Calu3 (cell line): ENCODE results near the gene NEUROD2. TPM values are rescaled to one million over a fixed set of nuclear protein-coding genes. Genes with fewer than 3 reads are reported as not detected.
"Not testable (repeated sequence)": the region's sequence is repeated elsewhere in the genome, so short reads cannot be mapped to it uniquely, and the experiment has no call there.

Experiments used
- BruUV-seq: library from RNA; stranded (reverse); fragments of 400-500 nt; replicated peaks from 2 replicates; lab custom pipeline; 2021; lab: Mats Ljungman, UMichigan
- CTCF ChIA-PET: fragments of 300-600 bp; sonication (Branson Sonifier 250); formaldehyde crosslinking; loops from one replicate; lab custom pipeline; 2022; ENCODE audit warnings: antibody characterized with exemption; lab: Charles Lee
- DNase-seq: peaks from one replicate; pipeline ENCODE4 v3.0.0; 2022
- H3K27ac Mint-ChIP-seq: one replicate; pipeline ENCODE4 v1.8.0; 2022; ENCODE audit warnings: mixed read lengths; ENCODE audit not compliant: unreplicated experiment
- H3K27me3 Mint-ChIP-seq: one replicate; pipeline ENCODE4 v1.8.0; 2022; ENCODE audit warnings: mixed read lengths; ENCODE audit not compliant: unreplicated experiment
- H3K36me3 Mint-ChIP-seq: one replicate; pipeline ENCODE4 v1.8.0; 2022; ENCODE audit warnings: mild to moderate bottlenecking, moderate library complexity, mixed read lengths; ENCODE audit not compliant: insufficient read depth, unreplicated experiment
- H3K4me1 Mint-ChIP-seq: one replicate; pipeline ENCODE4 v1.8.0; 2022; ENCODE audit warnings: mild to moderate bottlenecking, low read depth, mixed read lengths; ENCODE audit not compliant: unreplicated experiment
- H3K4me3 Mint-ChIP-seq: one replicate; pipeline ENCODE4 v1.8.0; 2022; ENCODE audit warnings: mild to moderate bottlenecking, low read depth, moderate library complexity, mixed read lengths; ENCODE audit not compliant: unreplicated experiment
- H3K9me3 Mint-ChIP-seq: one replicate; pipeline ENCODE4 v1.8.0; 2022; ENCODE audit warnings: low read depth, mixed read lengths; ENCODE audit not compliant: unreplicated experiment
- intact Hi-C: fragments of 100-400 bp; cut with micrococcal nuclease; formaldehyde crosslinking; loops from one replicate; pipeline ENCODE4 v1.10.0; 2022; ENCODE audit not compliant: unreplicated experiment
- total RNA-seq: library from RNA; stranded (reverse); gene quantifications from 2 replicates; pipeline ENCODE4 v1.2.3, GENCODE V29; 2022
- TF ChIP-seq, protein P1 (sequence below): fragments of 200-600 bp; IDR thresholded peaks from one replicate; pipeline ENCODE4 v1.8.0; 2022; ENCODE audit warnings: antibody characterized with exemption; ENCODE audit not compliant: unreplicated experiment

Gene NEUROD2
- total RNA-seq, 1 experiment from 2014 or later: not detected

DNA sequence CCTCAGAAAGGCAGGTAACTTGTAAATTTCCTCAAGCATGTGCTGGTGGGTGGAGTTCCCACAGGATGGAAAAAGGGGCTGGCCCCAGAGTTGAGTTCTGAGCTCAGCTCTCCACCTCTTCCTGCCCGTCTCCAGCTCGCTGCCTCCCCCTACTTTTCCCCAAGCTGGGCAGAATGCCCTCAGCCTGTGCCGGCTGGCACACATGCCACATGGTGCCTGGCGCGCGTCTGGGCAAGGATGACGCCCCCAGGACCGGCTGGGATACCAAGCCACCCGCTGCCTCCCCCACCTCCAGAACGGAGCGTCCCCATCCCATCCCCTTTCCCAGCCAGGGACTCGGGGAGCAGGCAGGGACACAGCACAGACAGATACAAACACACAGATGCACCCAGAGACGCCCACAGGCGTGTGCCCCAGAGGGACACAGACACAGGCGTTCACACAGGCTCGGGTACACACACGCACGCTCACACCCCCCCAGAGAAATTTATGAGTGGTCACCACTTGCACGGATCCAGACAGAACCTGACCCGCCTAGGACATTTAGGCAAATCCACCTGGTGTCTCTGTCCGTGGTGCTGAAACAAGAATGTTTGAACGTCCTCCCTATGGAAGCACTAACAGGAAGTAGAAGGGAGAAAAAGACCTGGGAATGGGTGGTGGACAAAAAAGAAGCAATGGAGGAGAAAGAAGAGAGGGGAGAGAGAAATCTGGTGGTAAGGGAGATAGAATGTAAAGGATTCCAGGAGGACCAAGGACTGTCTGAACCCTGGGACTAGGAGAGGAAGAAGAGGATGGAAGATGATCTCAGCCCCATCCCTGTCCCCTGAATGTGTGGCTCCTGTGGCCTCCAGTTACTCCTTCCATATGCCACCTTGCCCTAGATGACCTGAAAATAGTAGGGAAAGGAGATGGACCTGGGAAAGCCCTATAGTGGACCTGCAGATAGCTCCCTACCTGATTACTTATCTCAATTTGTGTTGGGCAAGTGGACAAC is 15.5 kb downstream of the NEUROD2 start:
- intact Hi-C loops: no loop called here
- DNase-seq: peak; percentile 94
- no peak overlapping the region for H3K4me3 Mint-ChIP-seq
- H3K27ac Mint-ChIP-seq: no peak overlapping the region
- H3K27me3 Mint-ChIP-seq: peaks cover 100% of the 10 kb centered on the region
- peaks cover 3% of the 10 kb centered on the region for H3K9me3 Mint-ChIP-seq
- no peaks in the 10 kb centered on the region for H3K4me1 Mint-ChIP-seq
- peaks cover 6% of the 10 kb centered on the region for H3K36me3 Mint-ChIP-seq
- no TSS peak for BruUV-seq
- CTCF ChIA-PET: interaction anchor here (0.6 to 76.7 kb wide), 6 partner anchors 9 to 98 kb away, joined by 3 to 42089 read pairs (median 3); partner anchors contain the start of genes ERBB2, GRB7, MIEN1 and PGAP3
- TF ChIP-seq, protein P1, sequence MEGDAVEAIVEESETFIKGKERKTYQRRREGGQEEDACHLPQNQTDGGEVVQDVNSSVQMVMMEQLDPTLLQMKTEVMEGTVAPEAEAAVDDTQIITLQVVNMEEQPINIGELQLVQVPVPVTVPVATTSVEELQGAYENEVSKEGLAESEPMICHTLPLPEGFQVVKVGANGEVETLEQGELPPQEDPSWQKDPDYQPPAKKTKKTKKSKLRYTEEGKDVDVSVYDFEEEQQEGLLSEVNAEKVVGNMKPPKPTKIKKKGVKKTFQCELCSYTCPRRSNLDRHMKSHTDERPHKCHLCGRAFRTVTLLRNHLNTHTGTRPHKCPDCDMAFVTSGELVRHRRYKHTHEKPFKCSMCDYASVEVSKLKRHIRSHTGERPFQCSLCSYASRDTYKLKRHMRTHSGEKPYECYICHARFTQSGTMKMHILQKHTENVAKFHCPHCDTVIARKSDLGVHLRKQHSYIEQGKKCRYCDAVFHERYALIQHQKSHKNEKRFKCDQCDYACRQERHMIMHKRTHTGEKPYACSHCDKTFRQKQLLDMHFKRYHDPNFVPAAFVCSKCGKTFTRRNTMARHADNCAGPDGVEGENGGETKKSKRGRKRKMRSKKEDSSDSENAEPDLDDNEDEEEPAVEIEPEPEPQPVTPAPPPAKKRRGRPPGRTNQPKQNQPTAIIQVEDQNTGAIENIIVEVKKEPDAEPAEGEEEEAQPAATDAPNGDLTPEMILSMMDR: peak; percentile 15

DNA sequence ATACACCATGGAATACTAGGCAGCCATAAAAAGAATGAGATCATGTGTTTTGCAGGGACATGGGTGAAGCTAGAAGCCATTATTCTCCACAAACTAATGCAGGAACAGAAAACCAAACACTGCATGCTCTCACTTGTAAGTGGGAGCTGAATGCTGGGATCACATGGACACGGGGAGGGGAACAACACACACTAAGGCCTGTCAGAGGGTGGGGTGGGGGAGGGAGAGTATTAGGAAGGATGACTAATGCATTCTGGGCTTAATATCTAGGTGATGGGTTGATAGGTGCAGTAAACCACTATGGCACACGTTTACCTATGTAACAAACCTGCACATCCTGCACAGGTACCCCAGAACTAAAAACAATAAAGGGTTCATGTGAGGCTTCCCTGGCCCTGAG is 17.5 kb downstream of the NEUROD2 start:
- H3K27ac Mint-ChIP-seq, H3K36me3 Mint-ChIP-seq, intact Hi-C loops, H3K4me1 Mint-ChIP-seq, H3K4me3 Mint-ChIP-seq, BruUV-seq, DNase-seq, H3K9me3 Mint-ChIP-seq: not testable (repeated sequence)
- CTCF ChIA-PET: interaction anchor here (0.6 to 76.7 kb wide), 6 partner anchors 11 to 192 kb away, joined by 3 to 42089 read pairs (median 6); partner anchors contain the start of genes ERBB2, GRB7, MIEN1 and PGAP3
- H3K27me3 Mint-ChIP-seq: peaks cover 90% of the 10 kb centered on the region

DNA sequence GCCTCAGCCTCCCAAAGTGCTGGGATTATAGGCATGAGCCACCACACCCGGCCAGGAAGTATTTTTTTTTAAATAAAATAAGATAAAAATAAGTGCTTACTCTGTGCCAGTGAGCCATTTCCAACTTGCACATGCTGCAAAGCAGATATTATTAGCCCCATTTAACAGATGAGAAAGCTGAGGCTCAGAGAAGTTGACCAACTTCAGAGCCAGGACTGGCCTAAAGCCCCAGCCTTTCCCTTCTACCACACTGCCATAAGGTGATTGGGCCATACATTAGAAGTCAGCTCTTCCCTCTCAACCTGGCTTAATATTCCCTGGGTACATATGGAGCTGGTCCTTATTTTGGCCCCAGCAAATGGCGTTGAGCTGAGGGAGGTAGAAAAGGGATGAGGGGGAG is 25.1 kb downstream of the NEUROD2 start:
- DNase-seq: no peak
- TF ChIP-seq, protein P1: no peak
- no peak overlapping the region for H3K27ac Mint-ChIP-seq
- no peak overlapping the region for H3K4me3 Mint-ChIP-seq
- peaks cover 86% of the 10 kb centered on the region for H3K27me3 Mint-ChIP-seq
- CTCF ChIA-PET: interaction anchor here (0.5 to 76.7 kb wide), 8 partner anchors 9 to 302 kb away, joined by 3 to 42089 read pairs (median 4); partner anchors contain the start of genes ERBB2, GRB7, MIEN1 and PGAP3
- H3K9me3 Mint-ChIP-seq: no peaks in the 10 kb centered on the region
- no peaks in the 10 kb centered on the region for H3K4me1 Mint-ChIP-seq
- intact Hi-C loops: no loop called here
- no peaks in the 10 kb centered on the region for H3K36me3 Mint-ChIP-seq
- BruUV-seq: no TSS peak

DNA sequence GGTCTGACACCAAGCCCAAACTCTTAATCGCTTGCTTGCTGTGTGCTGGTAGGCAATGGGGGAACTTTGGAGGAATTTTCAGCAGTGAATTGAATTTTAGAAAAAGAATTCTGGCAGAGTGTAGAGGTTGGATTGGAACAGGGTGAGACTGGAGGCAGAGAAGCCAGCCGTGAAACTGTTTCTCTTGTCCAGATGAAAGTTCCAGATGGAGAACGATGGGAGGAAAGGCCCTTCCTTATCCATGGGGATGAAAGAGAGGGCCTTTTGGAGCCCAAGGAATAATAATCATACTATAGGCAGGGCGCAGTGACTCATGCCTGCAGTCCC is 26.0 kb downstream of the NEUROD2 start:
- Mint-ChIP-seq H3K4me1 (no peaks in the 10 kb centered on the region), H3K4me3 (no peak overlapping the region), H3K9me3 (no peaks in the 10 kb centered on the region), H3K27ac (no peak overlapping the region), H3K36me3 (no peaks in the 10 kb centered on the region), H3K27me3 (peaks cover 82% of the 10 kb centered on the region)
- intact Hi-C loops: no loop called here
- TF ChIP-seq, protein P1: no peak
- BruUV-seq: no TSS peak
- DNase-seq: no peak
- CTCF ChIA-PET: no interaction called here
